ENCODE measurements around the gene HSBP1L1. TPM values are rescaled to one million over a fixed set of nuclear protein-coding genes. Genes with fewer than 3 reads are reported as not detected.

The HSBP1L1 gene
- total and polyA plus RNA-seq, 2 of the 13 experiments (the other 11 are each of a cell fraction or from before 2014, with no cell fraction given), result 22.6 to 45.1 TPM

GRCh38 chr18:79917853-79918614 is 46.4 kb upstream of the HSBP1L1 start:
- Histone ChIP-seq H3K79me2 (ENCODE audit: insufficient read depth, low read length) (peaks cover 11% of the 10 kb centered on the region), H3K4me2 (ENCODE audit: low read depth, low read length) (no peak overlapping the region), H3K27me3 (ENCODE audit: control insufficient read depth in 1 of 2, insufficient read depth in 2 of 2, low read length in 2 of 2) (no peaks in the 10 kb centered on the region), H2AFZ (ENCODE audit: low read length) (no peak overlapping the region), H4K20me1 (ENCODE audit: insufficient read depth, low read length) (peaks cover 23% of the 10 kb centered on the region; the same call in 1 of the 2 replicates), H3K9ac (ENCODE audit: insufficient read depth, low read depth, low read length) (no peak overlapping the region), H3K9me3 (ENCODE audit: low read length) (no peaks in the 10 kb centered on the region), H3K27ac (ENCODE audit: extremely low read length, insufficient read depth, low read length) (no peak overlapping the region), H3K36me3 (replicated peaks in 1 of 2; ENCODE audit: control insufficient read depth in 1 of 2, insufficient read depth in 2 of 2, low read length in 2 of 2) (peaks cover 10 to 42% of the 10 kb centered on the region in 2 experiments; a peak in 3 of 5 replicates), H3K4me1 (ENCODE audit: insufficient read depth, low read length) (no peaks in the 10 kb centered on the region), H3K4me3 (replicated peaks in 1 of 3; ENCODE audit: insufficient read depth in 1 of 3, low read depth in 2 of 3, low read length in 3 of 3) (no peak overlapping the region)
- FAIRE-seq, result no peak
- DNase-seq (ENCODE audit: low spot score), result no peak
- ChIA-PET CTCF (ENCODE audit: low intra/inter-chr PET ratio, low total read pairs) (no interaction called here), POLR2A (no interaction called here)
- WGBS (ENCODE audit: low lambda C conversion rate), result 94% methylated on average over 18 of the region's 25 CpGs
- no peak for ATAC-seq
- intact Hi-C loops (cut with micrococcal nuclease; ENCODE audit: unreplicated experiment) (no loop called here), in situ Hi-C loops (cut with HindIII; ENCODE audit: extremely low pct_ligation_motif_present, low pct_unique_long_range_greater_than_20kb) (no loop called here)
- no TSS peak for BruUV-seq (replicated peaks)
- TF ChIP-seq ZNF24 (IDR thresholded peaks at IDR 0.05), result no peak
- TF ChIP-seq NFE2 (CRISPR knock-in tag; IDR thresholded peaks at IDR 0.05), result no peak
- no peak for TF ChIP-seq CBX1 (IDR thresholded peaks at IDR 0.05; ENCODE audit: low read depth)
- TF ChIP-seq ZNF350 (CRISPR knock-in tag; IDR thresholded peaks at IDR 0.05; ENCODE audit: borderline replicate concordance, low read depth), result no peak
- no peak for TF ChIP-seq JUNB (CRISPR knock-in tag; IDR thresholded peaks at IDR 0.05; ENCODE audit: borderline replicate concordance)
- TF ChIP-seq POLR2AphosphoS2 (IDR thresholded peaks at IDR 0.05; ENCODE audit: low read depth, low read length), result no peak
- TF ChIP-seq MXD3 (CRISPR knock-in tag; IDR thresholded peaks at IDR 0.05), result no peak
- TF ChIP-seq, protein P1, sequence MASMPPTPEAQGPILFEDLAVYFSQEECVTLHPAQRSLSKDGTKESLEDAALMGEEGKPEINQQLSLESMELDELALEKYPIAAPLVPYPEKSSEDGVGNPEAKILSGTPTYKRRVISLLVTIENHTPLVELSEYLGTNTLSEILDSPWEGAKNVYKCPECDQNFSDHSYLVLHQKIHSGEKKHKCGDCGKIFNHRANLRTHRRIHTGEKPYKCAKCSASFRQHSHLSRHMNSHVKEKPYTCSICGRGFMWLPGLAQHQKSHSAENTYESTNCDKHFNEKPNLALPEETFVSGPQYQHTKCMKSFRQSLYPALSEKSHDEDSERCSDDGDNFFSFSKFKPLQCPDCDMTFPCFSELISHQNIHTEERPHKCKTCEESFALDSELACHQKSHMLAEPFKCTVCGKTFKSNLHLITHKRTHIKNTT (CRISPR knock-in tag; IDR thresholded peaks at IDR 0.05), result no peak
- TF ChIP-seq, protein P2, sequence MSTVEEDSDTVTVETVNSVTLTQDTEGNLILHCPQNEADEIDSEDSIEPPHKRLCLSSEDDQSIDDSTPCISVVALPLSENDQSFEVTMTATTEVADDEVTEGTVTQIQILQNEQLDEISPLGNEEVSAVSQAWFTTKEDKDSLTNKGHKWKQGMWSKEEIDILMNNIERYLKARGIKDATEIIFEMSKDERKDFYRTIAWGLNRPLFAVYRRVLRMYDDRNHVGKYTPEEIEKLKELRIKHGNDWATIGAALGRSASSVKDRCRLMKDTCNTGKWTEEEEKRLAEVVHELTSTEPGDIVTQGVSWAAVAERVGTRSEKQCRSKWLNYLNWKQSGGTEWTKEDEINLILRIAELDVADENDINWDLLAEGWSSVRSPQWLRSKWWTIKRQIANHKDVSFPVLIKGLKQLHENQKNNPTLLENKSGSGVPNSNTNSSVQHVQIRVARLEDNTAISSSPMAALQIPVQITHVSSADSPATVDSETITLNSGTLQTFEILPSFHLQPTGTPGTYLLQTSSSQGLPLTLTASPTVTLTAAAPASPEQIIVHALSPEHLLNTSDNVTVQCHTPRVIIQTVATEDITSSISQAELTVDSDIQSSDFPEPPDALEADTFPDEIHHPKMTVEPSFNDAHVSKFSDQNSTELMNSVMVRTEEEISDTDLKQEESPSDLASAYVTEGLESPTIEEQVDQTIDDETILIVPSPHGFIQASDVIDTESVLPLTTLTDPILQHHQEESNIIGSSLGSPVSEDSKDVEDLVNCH (CRISPR knock-in tag; IDR thresholded peaks at IDR 0.05), result no peak
- no peak for TF ChIP-seq ZFP36L1 (CRISPR knock-in tag; IDR thresholded peaks at IDR 0.05)
- no peak for TF ChIP-seq JARID2 (CRISPR knock-in tag; IDR thresholded peaks at IDR 0.05; ENCODE audit: insufficient replicate concordance)

All from HepG2 (cell line).